ENCODE data around the gene HCRTR1. TPM values are rescaled to one million over a fixed set of nuclear protein-coding genes. Genes with fewer than 3 reads are reported as not detected.

The HCRTR1 gene
- polyA plus RNA-seq, 1 donor from 2014 or later, result 0.37 TPM

GRCh38 chr1:31573261-31573660, 44.2 kb upstream of the HCRTR1 start:
- Histone ChIP-seq H3K4me2 (ENCODE audit: low read length) (no peak overlapping the region), H3K9me2 (ENCODE audit: insufficient read depth, low read length) (no peaks in the 10 kb centered on the region), H3K27me3 (ENCODE audit: insufficient read depth, low read depth, low read length) (peaks cover 4% of the 10 kb centered on the region), H3F3A (ENCODE audit: insufficient read depth, low read length, poor library complexity, severe bottlenecking) (no peaks in the 10 kb centered on the region), H3K4me3 (ENCODE audit: low read length) (no peak overlapping the region), H3K27ac (ENCODE audit: low read length) (no peak overlapping the region), H4K20me1 (ENCODE audit: insufficient read depth) (no peaks in the 10 kb centered on the region), H3K36me3 (ENCODE audit: insufficient read depth, low read length) (no peaks in the 10 kb centered on the region), H3K79me2 (replicated peaks; ENCODE audit: insufficient read depth, low read length) (no peaks in the 10 kb centered on the region), H2AFZ (ENCODE audit: low read depth, low read length) (no peak overlapping the region), H3K9ac (ENCODE audit: low read length) (no peak overlapping the region), H3K9me3 (ENCODE audit: low read length) (no peaks in the 10 kb centered on the region)
- TF ChIP-seq CTCF (IDR thresholded peaks at IDR 0.05; ENCODE audit: poor library complexity, severe bottlenecking), result no peak
- TF ChIP-seq EZH2 (IDR thresholded peaks at IDR 0.05; ENCODE audit: borderline replicate concordance, insufficient read depth, low read length, poor library complexity, severe bottlenecking), result no peak
- TF ChIP-seq SMC3 (conservative IDR thresholded peaks at IDR 0.05; ENCODE audit: poor library complexity), result no peak
- TF ChIP-seq MXI1 (conservative IDR thresholded peaks at IDR 0.05; ENCODE audit: poor library complexity, severe bottlenecking), result no peak
- no peak for TF ChIP-seq REST (IDR thresholded peaks at IDR 0.05; ENCODE audit: borderline replicate concordance)
- TF ChIP-seq POLR2AphosphoS5 (IDR thresholded peaks at IDR 0.05), result no peak
- TF ChIP-seq RAD21 (conservative IDR thresholded peaks at IDR 0.05), result no peak
- TF ChIP-seq TAF1 (IDR thresholded peaks at IDR 0.05; ENCODE audit: low read depth), result no peak
- no peak for TF ChIP-seq EP300 (conservative IDR thresholded peaks at IDR 0.05; ENCODE audit: poor library complexity, severe bottlenecking)

- no peaks in the 10 kb centered on the region for H3K36me3 ChIP-seq (ENCODE audit: insufficient read depth, low read length)
- no peaks in the 10 kb centered on the region for H3K9me2 ChIP-seq (ENCODE audit: insufficient read depth, low read length)
- no peak overlapping the region for H3K9ac ChIP-seq (ENCODE audit: low read length)
- no peaks in the 10 kb centered on the region for H3F3A ChIP-seq (ENCODE audit: insufficient read depth, low read length, poor library complexity, severe bottlenecking)
- TF ChIP-seq MXI1 (conservative IDR thresholded peaks at IDR 0.05; ENCODE audit: poor library complexity, severe bottlenecking), result no peak
- TF ChIP-seq RAD21 (conservative IDR thresholded peaks at IDR 0.05), result no peak
- TF ChIP-seq POLR2AphosphoS5 (IDR thresholded peaks at IDR 0.05), result no peak
- no peak for TF ChIP-seq REST (IDR thresholded peaks at IDR 0.05; ENCODE audit: borderline replicate concordance)
- TF ChIP-seq EZH2 (IDR thresholded peaks at IDR 0.05; ENCODE audit: borderline replicate concordance, insufficient read depth, low read length, poor library complexity, severe bottlenecking), result no peak
- TF ChIP-seq EP300 (conservative IDR thresholded peaks at IDR 0.05; ENCODE audit: poor library complexity, severe bottlenecking), result no peak
- TF ChIP-seq SMC3 (conservative IDR thresholded peaks at IDR 0.05; ENCODE audit: poor library complexity), result no peak
- no peak for TF ChIP-seq CTCF (IDR thresholded peaks at IDR 0.05; ENCODE audit: poor library complexity, severe bottlenecking)
- no peak for TF ChIP-seq TAF1 (IDR thresholded peaks at IDR 0.05; ENCODE audit: low read depth)
- H4K20me1 ChIP-seq (ENCODE audit: insufficient read depth), result no peaks in the 10 kb centered on the region
- H3K27ac ChIP-seq (ENCODE audit: low read length), result no peak overlapping the region
- no peak overlapping the region for H3K4me3 ChIP-seq (ENCODE audit: low read length)
- H3K4me2 ChIP-seq (ENCODE audit: low read length), result no peak overlapping the region
- no peaks in the 10 kb centered on the region for H3K9me3 ChIP-seq (ENCODE audit: low read length)
- H3K79me2 ChIP-seq (replicated peaks; ENCODE audit: insufficient read depth, low read length), result no peaks in the 10 kb centered on the region
- peaks cover 4% of the 10 kb centered on the region for H3K27me3 ChIP-seq (ENCODE audit: insufficient read depth, low read depth, low read length)
- H2AFZ ChIP-seq (ENCODE audit: low read depth, low read length), result no peak overlapping the region
These were observed 42.6 kb upstream of the HCRTR1 start for GRCh38 chr1:31574749-31575368.
